Activated CD8-positive, alpha-beta memory T cell treated with anti-CD3 and anti-CD28 coated beads, Interleukin-2, amount 50 U/mL, for 4 hours (primary cell): ENCODE results near the gene CLNK.

ENCODE experiments used
- DNase-seq: peaks from one replicate; pipeline ENCODE4 v3.0.0-alpha.2; 2020

Gene CLNK

DNA sequence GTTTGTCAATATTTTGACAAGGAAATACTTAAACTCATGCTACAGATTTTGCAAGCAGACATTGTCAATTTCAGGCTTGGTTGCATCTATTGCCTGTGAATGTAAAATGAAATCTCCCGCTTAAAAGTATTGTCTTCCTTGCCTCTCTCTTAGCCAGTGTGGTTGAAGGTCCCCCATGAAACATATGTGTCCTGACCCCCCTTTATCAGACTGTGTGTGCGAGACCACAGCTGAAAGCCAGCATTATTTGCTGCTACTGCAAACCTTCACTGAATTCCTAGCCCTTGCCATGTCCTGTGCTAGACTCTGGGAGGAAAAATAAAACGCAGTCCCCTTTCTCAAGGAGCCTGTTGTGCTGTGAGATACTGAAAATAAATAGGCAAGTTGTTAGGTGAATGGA, 16.6 kb upstream of the CLNK start:
- no peak for DNase-seq

DNA sequence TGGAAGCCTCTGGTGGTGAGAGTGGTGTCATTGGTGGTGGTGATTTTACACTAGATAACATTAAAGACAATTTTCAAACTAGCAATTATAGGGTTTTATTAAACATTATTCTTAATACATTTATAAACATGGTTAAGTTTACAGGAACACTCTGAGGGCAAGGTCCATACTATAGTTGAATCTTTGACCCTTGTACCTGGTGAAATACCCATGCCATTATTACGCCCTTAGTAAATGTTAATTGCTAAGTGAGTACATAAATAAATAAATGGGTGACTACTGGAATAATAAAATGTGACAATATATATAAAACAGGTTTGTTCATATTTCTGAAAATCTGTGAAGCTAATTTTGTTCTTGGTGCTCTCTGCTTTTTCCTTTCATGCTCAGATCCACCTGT, 13.6 kb upstream of the CLNK start:
- no peak for DNase-seq

- DNase-seq, result no peak
These were observed 12.5 kb upstream of the CLNK start for GRCh38 chr4:10697086-10697485.

- DNase-seq, result no peak
These were observed 11.7 kb upstream of the CLNK start for GRCh38 chr4:10696253-10696652.

- DNase-seq, result no peak
These were observed 10.3 kb upstream of the CLNK start for GRCh38 chr4:10694828-10695209.

DNA sequence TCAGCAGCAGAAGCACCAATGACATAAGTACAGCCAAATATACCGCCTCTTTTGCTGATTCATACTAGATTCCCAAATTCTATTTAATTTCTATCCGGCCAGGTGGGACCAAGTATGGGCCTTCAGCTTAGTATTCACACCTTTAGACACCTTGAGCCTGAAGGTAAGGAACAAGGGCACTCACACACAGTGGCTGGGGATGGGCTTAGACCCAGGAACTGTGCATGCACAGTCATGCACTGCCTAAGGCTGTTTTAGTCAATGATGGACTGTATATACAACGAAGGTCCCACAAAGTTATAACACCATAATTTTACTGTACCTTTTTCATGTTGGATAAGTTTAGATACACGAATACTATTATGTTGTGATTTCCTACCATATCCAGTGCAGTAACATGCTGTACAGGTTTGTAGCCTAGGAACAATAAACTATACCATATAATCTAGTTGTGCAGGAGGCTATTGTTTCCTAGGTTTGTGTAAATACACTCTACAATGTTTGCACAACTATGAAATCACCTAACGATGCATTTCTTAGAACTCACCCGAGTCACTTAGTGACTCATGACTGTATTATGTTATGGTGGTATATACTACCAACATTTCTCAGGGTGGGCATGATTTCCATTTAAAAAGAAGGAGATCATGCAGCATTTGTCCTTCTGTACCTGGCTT, 9.7 kb upstream of the CLNK start:
- DNase-seq, result no peak

- DNase-seq, result no peak
These were observed 7.1 kb upstream of the CLNK start for GRCh38 chr4:10691651-10692050.

DNA sequence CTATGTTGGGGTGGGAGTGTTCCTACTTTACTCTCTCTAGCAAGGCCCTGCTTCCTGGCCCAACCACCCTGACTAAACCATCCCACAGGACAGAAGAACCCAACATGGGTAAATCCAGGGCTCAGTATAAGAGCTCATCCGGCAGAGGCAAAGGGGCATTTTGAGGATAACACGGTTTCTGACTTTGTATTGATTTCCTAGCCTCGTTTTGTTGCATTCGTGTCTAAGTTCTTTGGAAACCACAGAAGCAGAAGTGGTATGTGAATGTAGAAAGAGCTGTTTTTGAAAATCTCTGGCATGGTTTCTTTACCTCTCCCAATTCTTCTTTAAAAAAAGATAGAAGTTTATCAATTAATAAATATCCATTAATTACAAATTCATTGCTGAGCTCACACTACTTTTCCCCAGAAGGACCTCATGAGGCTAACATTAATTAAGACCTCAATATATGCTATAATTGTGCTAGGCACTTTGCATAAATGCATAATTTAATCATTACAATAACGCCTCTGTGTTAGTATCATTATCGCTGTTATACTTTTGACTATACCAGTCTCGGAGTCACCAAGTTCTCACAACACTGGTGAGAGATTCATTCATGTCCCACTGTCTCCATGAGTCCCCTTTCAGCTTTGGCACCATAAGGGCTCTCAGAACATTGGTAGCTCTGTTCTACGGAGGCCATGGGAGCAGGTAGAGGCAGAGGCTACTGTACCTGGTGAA, 5.8 kb upstream of the CLNK start:
- no peak for DNase-seq

- DNase-seq, result no peak
These were observed 4.3 kb upstream of the CLNK start for GRCh38 chr4:10688846-10689245.

DNA sequence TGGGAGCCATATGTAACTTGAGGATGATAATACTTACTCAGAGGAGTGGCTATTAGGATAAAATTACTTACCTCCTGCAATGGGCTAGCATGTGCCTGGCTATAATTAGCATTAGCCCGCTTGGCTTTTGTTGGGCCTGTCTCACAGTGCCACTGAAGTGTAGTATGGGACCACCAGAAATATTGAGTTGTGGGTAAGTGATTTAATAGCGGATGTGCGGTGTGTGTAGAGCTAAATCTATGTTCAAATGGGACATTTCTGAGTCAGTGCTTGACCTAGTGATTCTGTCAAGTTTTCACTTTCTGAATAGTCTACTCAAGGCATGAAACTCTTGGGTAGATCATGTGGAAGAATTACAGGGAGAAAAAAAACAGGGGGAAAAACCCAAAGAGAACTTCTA, 3.5 kb upstream of the CLNK start:
- DNase-seq, result no peak

DNA sequence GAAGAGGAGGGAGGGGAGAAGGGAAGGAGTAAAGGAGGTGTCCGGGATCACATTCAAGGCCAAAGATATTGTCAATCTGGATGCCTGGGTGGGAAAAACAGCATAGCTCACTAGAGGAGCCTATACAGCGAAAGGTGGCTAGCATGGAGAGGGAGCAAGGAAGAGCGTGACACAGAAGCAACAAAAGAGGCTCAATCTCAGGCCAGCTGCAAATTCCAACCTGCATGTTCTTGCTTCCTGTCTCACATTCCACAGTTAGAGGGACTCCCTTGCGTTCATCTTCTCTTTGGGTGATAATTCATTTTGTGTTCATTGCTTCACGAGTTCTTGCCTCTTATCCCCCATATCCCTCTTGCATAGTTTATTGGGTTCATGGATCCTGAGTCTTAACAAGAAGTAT, 3.0 kb upstream of the CLNK start:
- no peak for DNase-seq

- no peak for DNase-seq
These were observed 2.2 kb downstream of the CLNK start for GRCh38 chr4:10682397-10682796.

DNA sequence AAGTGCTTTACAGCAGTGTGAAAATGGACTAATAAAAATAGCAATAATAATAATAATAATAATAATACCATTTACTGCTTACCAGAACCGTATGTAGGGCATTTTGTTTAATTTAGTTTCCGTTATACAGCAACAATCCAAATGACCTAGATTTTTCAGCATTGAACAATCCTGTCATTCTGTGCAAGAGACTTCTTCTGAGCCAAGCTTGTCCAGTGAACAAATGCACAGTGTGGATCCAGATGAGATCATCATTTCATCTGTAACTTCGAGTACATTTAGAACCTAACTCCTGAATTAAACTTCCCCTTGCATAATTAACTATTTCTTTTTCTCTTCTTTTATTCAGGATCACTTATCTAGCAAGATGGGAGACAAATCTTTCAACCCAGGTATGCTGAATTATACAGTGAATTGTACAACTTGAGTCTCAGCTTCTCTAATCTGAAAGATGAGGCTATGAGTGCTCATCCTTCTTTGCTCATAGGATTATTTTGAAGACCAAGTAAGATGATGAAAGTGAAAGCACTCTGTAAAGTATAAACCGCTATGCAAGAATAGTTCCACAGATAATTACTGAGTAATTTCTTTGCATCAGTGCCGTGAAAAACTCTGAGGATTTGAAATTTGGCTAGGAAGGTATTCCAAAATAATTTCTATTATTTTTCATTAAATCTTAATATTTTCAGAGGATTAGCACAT, 6.6 kb downstream of the CLNK start:
- no peak for DNase-seq

DNA sequence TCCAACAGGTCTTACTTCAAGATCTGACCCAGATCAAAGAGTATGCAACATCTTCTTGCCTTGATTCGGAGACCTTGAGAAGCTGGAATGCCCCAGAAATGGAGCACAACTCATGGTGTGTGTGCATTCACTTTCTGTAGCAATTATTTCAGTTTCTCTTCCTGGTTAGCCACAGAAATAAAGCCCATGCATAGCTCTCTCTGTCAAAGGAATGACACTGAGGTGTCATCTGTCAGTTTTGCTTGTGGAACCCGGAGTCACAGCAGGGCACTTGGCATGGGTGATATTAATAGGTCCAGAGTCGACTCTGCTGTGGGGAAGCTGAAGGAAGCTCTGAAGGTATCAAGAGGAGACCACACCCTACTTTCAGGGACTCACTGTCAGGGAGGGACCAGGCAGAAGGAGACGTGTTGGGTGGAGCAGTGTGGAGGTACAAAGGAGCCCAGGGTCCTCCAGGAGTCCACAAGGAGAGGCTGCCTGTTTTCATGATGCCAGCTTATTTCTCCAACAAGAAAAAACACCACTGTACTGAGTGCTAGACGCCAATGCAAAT, 10.7 kb downstream of the CLNK start:
- no peak for DNase-seq

GRCh38 chr4:10672379-10672778, 12.2 kb downstream of the CLNK start:
- DNase-seq, result no peak

GRCh38 chr4:10671799-10672198, 12.8 kb downstream of the CLNK start:
- DNase-seq, result no peak

- DNase-seq, result no peak
These were observed 13.2 kb downstream of the CLNK start for GRCh38 chr4:10671366-10671765.

DNA sequence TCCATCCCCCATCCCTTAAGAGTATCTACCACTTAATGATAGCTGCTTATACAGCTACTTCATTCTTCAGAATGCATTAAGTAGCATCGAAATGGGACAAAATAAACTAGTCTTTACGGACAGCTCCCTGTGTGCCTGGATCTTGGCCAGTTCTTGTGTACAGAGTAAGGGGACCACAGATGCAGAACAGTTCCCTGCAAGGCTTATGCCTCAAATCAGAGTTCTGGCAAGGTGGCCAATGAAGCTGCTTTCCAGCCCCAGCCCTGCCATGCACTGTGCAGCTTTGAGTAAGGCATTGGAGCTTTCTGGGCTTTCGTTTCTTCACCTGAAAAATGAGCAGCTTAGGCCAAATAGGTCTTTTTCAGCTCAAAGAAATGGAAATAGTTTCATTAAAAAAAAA, 14.2 kb downstream of the CLNK start:
- no peak for DNase-seq

- no peak for DNase-seq
These were observed 16.8 kb downstream of the CLNK start for GRCh38 chr4:10667701-10668326.

DNA sequence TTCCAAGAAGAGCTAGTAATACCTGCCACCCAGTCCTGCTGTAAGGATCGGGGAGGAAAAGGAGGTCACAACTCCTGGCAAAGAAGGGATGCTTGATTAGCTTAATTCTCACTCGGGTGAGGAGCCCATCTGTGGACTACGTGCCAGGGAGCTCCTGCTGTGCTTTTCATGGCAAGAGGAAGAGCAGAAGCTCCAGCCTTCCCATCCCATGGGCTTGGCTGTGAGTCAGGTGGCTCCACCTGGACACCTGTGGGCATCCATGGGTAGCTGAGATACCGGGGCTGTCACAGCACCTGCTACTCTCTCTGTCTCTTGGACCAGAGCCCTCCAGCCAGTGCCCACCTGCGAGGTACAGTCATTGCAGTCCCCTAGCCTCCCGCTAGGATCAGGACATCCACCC, 18.0 kb downstream of the CLNK start:
- DNase-seq, result no peak

DNA sequence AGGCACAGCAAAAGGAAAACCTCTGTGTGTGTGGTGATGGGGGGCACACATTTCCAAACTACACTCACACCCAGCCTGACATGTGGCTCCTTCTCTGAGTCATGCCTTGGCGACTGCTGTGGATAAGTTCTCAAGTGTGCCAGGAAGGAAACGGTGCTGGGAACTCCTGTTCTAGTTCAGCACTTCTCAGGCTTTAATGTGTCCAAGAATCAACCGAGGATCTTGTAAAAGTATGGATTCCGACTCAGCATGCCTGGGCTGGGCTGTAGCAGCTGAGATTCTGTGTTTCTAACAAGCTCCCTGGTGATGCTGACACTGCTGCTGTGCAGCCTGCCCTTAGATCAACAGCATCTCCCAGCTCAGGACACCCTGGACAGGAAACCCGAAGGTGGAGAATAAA, 20.2 kb downstream of the CLNK start:
- no peak for DNase-seq

DNA sequence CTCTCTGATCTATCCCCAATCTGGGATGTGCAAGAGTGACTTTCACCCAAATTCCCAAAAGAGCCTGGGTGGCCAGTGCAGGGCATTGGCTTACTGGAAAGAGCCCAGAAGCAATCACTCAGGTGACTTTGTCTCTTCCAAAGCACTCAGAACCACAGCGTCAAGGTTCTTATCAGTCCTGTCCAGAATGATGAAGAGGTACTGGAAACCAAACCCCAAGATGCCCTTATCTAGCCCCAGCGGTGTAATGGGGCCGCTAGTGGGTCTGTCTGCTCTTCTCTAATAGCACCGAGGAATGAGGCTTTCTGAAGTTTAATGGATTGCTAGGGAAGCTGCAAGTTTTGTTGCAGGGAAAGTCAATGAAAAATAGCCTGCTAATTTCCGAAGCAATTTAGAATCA, 21.6 kb downstream of the CLNK start:
- no peak for DNase-seq

- no peak for DNase-seq
These were observed 23.5 kb downstream of the CLNK start for GRCh38 chr4:10661047-10661446.

DNA sequence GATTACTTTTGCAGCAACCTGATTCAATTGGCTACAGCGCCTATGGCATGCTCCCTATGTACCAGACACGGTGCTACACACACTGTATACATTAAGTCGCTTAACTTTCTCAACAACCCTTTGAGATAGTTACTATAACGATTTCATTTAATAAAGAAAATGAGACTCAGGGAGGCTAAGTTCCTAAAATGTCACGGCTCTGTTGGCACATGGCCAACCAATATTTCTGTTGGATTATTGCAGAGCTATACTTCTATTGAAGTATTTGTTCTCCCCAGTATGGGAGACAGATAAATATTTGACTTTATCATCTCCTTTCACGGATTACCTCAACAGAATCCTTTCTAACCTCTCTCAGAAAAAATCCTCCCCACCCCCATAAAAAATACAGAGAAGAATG, 25.3 kb downstream of the CLNK start:
- no peak for DNase-seq
